ENCODE data around the gene METTL4.

METTL4 gene

DNA sequence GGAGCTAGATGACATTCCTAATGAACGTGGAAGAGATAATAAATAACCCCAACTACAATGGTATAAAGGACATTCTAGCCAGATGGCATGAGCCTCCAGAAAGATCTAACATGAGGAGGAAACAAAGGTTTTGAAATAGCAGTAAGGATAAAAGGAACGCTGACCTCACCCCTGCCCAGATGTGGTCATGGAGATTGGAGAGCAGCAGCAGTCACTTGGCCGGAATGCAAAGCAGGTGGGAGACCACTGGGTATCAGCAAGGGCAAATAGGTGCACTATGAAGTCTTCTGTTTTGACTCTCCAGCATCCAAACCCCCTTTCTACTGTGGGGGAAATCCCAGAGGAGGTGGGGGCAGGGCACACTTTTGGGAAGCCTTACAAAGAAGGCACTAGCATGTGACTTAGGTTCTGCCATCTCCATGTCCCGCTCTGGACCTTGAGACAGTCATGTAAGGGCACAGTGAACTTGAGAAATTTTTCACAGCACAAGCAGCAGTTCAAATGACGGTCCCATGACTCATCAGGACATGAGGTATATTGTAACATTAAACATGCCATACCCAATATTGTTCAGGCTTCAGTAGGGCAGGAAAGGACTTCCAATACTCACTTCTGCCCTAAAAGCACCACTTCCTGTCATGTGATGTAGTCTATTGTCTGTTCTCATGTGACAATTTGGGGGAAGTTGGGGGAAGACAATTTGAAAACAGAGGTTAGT, 55.2 kb downstream of the METTL4 start:
- DNase-seq (ENCODE audit: low read depth) = no peak

DNA sequence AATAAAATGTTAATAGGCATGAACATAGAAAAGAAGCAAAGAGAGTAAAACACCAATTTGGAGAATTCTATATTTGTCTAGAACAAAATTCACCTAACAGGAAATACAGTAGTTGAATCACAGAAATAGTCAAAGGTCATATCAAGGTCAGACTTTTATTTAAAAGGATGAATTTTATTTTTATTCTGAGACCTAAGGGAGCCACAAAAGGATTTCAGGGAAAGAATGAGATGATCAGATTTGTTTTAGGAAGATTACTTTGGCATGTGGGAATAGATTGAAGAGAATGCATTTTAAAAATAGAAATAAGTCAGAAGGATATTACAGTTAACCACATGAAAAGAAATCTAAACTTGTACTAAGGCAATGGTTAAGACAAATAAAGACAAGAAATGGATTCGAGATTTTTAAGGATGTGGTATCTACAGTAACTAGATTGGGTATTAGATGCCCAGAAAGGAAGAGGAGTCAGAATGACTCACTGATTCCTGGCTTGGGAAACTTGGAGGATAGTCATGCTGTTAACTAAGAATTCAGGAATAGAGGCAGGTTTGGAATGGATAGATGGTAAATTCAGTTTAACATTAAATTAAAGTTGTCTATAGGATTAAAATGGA, 56.0 kb downstream of the METTL4 start:
- DNase-seq (ENCODE audit: low read depth) = no peak

DNA sequence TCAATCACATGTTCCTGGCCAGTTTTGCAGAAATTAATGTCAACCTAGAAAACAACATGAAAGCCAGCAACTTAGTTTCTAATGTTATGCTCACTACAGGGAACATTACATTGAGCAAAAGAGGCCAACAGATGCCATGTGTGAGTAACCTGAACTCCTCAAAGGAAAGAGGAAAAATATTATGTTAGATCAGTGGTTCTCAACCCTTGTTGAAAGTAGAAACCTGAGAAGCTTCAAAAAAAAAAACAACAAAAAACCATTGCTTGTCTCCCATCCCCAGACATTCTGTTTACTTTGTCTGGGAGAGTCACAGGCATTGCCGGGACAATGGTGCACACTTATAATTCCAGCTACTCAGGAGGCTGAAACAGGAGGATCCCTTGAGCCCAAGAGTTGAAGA, 57.7 kb downstream of the METTL4 start:
- no peak for DNase-seq (ENCODE audit: low read depth)

DNA sequence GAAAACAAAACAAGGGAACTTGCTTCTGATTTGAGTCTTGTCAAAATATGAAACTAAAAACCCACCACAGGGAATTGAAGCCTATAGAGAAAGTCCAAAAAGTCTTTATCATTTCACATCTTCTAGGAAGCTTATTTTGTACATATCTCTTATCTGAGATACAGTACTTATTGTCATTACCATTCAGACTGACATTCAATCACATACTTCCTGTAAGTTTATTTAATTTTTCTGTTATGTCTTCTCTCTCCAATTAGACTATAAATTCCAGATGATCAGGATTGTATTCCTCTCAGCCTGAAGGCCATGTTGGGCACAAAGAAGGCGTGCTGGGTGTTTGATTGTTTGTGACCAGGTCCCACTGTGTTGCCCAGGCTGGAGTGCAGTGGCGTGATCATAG, 59.2 kb downstream of the METTL4 start:
- DNase-seq (ENCODE audit: low read depth) = no peak

DNA sequence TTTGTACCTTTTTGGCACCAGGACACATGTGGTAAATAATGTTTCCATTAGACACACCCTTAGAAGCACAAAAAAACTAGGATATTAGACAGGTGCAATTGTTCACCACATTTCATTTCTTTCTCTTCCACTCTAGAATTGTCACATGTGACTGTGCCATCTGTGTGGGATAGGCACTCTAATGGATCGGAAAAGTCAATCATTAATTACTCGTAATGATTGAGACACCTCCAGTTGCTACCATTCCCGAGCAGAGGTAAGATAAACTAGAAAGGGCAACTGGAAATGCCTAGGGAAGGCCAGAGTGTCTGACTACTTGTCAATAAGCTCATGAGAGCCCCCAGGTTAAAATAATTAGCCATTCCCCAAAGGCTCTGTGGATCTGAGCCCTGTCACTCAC, 59.9 kb downstream of the METTL4 start:
- no peak for DNase-seq (ENCODE audit: low read depth)

DNA sequence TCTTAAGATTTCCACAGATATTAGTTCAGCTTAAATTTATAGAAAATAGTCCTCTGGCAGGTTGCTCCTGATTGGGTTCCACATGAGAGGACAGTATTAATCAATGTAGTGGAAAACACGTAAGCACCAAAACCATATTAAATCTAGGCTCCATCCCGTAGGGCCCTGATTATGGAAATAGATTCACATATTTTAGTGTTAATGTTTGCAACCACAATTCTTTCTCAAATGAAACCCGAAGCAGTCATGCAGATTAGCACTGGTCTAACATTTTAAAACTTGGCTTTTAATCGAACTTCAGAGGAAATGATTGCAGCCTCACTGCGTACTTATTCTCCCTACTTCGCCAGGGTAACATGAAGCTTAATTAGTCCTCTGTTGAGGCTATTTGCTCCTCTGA, 60.9 kb downstream of the METTL4 start:
- no peak for DNase-seq (ENCODE audit: low read depth)

DNA sequence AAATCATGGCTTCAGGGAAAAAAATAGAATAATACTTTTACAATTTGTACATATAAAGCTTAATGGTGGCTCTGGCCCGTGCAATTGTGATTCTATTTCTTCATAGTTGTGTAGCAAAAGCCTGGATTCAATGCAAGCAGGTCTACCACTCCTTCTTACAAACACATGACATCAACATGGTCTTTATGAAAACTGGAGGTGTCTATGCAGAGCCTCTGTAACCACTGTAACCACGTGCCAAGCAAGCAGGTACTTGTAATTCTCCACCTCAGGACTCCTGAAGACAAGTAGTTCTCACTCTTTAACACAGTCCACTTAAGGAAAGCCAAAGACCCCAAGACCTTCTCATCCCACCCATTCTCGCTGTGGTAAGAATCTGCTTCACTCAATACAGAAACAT, 62.6 kb downstream of the METTL4 start:
- no peak for DNase-seq (ENCODE audit: low read depth)

DNA sequence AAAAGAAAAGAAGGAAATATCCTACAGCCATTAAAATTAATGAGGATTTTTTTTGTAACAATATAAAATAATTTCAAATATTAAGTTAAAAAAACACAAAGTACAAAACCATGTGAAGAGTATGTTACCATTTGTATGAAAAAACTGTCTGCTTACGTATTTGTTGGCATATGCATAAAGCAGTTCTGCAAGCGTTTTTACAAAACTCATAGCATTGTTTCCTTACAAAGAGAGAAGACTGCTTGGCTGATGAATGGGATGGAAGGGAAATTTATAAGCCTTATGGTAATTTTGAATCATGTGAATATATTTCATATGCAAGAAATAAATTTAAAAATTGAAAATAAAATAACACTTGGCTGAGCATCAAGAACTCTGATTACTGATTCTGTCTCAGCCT, 63.1 kb downstream of the METTL4 start:
- DNase-seq (ENCODE audit: low read depth) = no peak

DNA sequence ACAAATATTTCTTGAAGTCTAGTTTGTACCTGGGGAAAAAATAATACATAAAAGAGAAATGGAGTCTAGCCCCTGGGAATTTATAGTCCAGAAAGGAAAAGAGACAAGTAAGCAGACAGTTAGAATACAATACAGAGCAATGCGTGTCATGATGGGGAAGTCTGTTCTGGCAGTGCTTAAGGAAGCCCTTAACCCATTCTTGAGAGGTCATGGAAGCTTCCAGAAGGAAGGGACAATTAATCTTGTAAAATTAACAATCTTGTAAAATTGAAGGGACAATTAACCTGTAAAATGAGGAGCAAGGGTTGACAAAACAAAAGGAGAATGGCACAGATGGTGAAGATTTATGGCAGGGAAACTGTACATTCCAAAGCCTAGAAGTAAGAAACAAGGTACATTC, 66.7 kb downstream of the METTL4 start:
- DNase-seq (ENCODE audit: low read depth) = no peak

DNA sequence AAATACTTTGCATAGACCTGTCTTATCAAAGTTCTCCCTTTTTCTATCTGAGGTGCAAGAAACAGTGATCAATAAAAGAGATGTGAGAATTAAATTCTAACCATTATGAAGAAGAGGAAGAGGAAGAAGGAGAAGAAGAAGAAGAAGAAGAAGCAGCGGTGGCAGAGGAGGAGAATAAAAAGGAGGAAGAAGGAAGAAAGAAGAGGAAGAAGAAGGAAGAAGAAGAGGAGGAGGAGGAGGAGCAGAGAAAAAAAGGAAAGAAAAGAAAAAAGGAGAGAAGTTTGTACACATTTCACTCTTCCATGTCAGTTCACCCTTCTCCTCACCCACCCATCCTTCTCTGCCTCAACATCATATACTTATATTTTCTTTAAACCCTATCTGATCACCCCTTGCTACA, 68.4 kb downstream of the METTL4 start:
- DNase-seq (ENCODE audit: low read depth) = no peak

DNA sequence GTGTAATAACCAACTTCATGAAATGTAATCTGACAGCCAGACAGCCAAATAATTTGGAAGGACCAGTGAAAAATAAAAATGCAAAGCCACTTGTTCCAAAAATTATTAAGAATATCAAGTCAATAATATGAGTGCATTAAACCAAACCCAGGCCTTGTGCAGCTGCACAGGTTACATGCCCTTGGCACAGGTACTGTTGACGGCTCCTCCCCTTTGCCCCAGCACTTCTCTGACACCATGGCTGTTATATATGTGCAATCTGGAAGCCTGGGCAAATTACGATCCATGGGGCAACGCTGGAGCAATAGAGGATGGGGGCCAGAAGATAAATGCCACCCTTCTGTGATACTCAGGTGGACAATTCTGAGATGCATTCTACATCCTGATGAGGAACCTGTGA, 68.9 kb downstream of the METTL4 start:
- DNase-seq (ENCODE audit: low read depth) = no peak

DNA sequence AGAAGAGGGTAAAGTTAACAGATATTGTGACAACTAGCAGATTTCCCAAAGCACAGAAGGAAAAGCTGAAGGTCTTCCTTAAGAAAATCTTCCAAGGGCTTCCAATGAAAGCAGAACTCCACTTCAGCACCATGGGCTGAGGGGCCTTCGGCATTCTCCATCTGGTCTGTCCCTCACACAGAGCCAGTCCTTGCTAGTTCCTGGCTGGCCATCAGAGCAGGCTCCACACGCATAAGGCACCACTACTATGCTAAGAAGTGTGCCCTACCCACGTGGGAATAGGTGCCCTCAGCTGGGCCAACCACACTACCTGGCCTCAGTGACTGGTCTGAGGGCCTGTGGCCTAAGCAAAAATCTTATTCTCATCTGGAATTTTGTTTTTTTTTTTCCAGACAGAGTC, 73.5 kb downstream of the METTL4 start:
- no peak for DNase-seq (ENCODE audit: low read depth)

DNA sequence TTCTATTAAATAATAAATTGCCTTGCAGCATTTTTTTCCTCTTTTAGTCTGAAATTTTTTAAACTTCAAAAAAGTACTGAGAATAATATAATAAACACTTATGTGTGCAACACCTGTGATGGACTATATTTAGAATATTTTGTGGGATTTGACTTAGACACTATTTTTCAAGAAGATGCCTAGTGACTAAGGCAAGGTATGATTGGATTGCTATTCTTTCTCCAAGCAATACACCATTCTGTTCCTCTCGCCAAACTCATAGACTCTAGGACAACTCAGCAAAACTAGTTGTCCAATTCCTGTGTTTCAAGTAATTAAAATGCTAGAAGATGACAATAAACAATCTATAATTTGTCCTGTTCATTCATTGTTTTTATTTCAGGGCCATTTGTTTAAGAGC, 75.9 kb downstream of the METTL4 start:
- no peak for DNase-seq (ENCODE audit: low read depth)

DNA sequence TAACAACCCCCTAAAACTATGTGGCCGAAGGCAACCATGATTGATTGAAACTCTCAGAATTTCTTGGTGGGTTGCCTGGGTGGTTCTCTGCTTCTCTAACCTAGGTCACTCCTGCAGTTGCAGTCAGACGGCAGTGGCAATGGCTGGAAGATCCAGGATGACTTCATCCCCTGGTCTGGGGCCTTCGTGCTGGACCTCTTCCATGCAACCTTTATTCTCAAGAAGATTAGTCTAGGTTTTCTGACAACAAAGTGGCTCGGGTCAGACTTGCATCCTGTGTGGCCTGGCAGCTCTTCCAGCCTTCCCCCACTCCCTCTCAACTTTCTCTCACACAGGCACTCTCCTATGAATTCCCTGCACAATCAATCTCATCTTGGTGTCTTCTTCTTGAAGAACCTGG, 76.4 kb downstream of the METTL4 start:
- DNase-seq (ENCODE audit: low read depth) = no peak
